Measurements from ENCODE around the gene TSHZ2.

The TSHZ2 gene

DNA sequence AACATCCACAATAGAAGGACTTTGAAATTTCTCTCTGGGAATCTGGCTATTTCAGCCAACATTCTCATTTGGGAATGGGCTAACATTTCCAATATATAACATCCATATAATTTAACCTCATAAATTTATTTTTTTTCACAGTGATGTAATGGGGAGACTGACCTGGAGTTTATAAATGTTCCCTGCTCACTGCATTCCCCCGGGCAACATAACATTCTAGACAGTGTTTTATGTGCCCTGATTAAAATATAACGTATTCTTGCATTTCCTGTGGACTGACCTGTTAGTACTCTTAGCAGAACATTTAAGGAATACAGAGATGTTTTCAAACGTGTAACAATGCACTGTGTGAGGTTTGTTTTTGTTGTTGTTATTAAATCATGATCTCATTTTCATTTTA lies 20.9 kb downstream of the TSHZ2 start:
- TF ChIP-seq, protein P1, sequence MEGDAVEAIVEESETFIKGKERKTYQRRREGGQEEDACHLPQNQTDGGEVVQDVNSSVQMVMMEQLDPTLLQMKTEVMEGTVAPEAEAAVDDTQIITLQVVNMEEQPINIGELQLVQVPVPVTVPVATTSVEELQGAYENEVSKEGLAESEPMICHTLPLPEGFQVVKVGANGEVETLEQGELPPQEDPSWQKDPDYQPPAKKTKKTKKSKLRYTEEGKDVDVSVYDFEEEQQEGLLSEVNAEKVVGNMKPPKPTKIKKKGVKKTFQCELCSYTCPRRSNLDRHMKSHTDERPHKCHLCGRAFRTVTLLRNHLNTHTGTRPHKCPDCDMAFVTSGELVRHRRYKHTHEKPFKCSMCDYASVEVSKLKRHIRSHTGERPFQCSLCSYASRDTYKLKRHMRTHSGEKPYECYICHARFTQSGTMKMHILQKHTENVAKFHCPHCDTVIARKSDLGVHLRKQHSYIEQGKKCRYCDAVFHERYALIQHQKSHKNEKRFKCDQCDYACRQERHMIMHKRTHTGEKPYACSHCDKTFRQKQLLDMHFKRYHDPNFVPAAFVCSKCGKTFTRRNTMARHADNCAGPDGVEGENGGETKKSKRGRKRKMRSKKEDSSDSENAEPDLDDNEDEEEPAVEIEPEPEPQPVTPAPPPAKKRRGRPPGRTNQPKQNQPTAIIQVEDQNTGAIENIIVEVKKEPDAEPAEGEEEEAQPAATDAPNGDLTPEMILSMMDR (conservative IDR thresholded peaks at IDR 0.05; ENCODE audit: low read depth, low read length) = no peak

DNA sequence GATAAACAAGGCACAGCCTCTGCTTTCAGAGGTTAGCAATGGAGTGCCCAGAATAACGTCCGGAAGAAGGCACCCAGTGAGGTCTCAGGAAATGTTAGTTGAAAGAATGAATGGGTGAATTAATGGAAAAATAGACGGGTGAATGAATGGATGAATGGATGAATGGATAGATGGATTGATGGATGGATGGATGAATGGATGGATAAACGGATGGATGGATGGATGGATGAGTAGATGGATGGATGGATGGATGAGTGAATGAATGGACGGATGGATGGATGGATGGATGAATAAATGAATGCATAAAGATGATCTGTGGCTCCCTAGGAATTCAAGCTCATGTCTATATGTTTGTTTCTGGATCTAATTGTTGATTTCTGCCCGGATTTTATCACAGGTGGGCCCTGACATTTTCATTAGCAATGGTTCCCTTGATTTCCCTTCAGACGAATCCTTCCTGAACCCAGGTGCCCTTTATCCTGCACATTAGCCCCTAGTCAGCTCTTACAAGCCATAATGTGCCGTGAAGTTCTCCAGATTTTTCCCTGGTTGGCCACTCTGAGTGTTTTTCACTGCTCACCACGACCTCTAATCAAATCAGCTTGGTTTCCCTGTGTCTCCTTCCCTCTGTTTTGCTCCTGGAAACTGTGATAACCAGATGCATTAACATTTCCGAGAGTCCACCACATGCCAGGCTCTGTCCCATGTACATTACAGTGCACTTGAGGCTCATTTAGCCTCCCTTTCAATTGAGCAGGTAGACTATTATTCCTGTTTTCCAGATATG lies 22.2 kb downstream of the TSHZ2 start:
- TF ChIP-seq, protein P1 (conservative IDR thresholded peaks at IDR 0.05; ENCODE audit: low read depth, low read length) = no peak
- Histone ChIP-seq H3K79me2 (ENCODE audit: insufficient read depth, low read depth) (no peaks in the 10 kb centered on the region), H3K4me3 (IDR thresholded peaks at IDR 0.05; ENCODE audit: insufficient read depth, low read depth, low read length) (no peak overlapping the region), H3K4me1 (ENCODE audit: low read depth, poor library complexity, severe bottlenecking) (no peaks in the 10 kb centered on the region), H3K27me3 (ENCODE audit: insufficient read depth, low read depth) (no peaks in the 10 kb centered on the region), H2AFZ (ENCODE audit: low read depth) (no peak overlapping the region), H4K20me1 (ENCODE audit: insufficient read depth) (no peaks in the 10 kb centered on the region), H3K27ac (no peak overlapping the region), H3K36me3 (ENCODE audit: insufficient read depth) (no peaks in the 10 kb centered on the region), H3K9ac (no peak overlapping the region), H3K4me2 (no peak overlapping the region)

More for the DNA sequence above, 20.9 kb downstream of the TSHZ2 start:
- H4K20me1 ChIP-seq (ENCODE audit: insufficient read depth) = no peaks in the 10 kb centered on the region
- no peaks in the 10 kb centered on the region for H3K27me3 ChIP-seq (ENCODE audit: insufficient read depth, low read depth)
- H3K4me3 ChIP-seq (IDR thresholded peaks at IDR 0.05; ENCODE audit: insufficient read depth, low read depth, low read length) = no peak overlapping the region
- H3K79me2 ChIP-seq (ENCODE audit: insufficient read depth, low read depth) = no peaks in the 10 kb centered on the region
- H3K9ac ChIP-seq = no peak overlapping the region
- no peak overlapping the region for H2AFZ ChIP-seq (ENCODE audit: low read depth)
- H3K4me2 ChIP-seq = no peak overlapping the region
- H3K36me3 ChIP-seq (ENCODE audit: insufficient read depth) = no peaks in the 10 kb centered on the region
- H3K4me1 ChIP-seq (ENCODE audit: low read depth, poor library complexity, severe bottlenecking) = no peaks in the 10 kb centered on the region
- H3K27ac ChIP-seq = no peak overlapping the region

GRCh38 chr20:52996130-52996529 lies 24.0 kb downstream of the TSHZ2 start:
- Histone ChIP-seq H3K4me3 (IDR thresholded peaks at IDR 0.05; ENCODE audit: insufficient read depth, low read depth, low read length) (no peak overlapping the region), H3K27me3 (ENCODE audit: insufficient read depth, low read depth) (no peaks in the 10 kb centered on the region), H3K79me2 (ENCODE audit: insufficient read depth, low read depth) (no peaks in the 10 kb centered on the region), H3K4me2 (no peak overlapping the region), H3K27ac (no peak overlapping the region), H4K20me1 (ENCODE audit: insufficient read depth) (no peaks in the 10 kb centered on the region), H3K36me3 (ENCODE audit: insufficient read depth) (no peaks in the 10 kb centered on the region), H2AFZ (ENCODE audit: low read depth) (no peak overlapping the region), H3K9ac (no peak overlapping the region), H3K4me1 (ENCODE audit: low read depth, poor library complexity, severe bottlenecking) (no peaks in the 10 kb centered on the region)
- TF ChIP-seq, protein P1 (conservative IDR thresholded peaks at IDR 0.05; ENCODE audit: low read depth, low read length) = no peak

DNA sequence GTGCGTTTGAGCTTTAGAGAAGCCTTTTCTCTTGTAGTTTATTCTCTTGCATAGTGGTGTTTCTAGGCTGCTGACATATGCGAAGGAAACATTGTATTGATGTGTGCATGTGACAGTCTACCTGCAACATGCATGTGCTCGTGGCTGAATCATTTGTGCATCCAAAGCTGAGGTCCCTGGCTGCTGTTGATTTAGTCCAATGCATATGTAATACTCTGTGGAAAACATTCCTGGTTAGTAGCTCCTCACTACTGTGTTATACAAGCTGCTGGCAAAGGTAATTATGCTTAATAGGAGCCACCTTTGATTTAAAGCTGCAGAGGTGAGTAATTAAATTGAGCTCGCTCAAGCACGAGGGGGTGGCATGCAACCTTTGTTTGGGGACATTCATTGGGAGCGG lies 24.5 kb downstream of the TSHZ2 start:
- TF ChIP-seq, protein P1 (conservative IDR thresholded peaks at IDR 0.05; ENCODE audit: low read depth, low read length) = no peak
- no peak overlapping the region for H3K9ac ChIP-seq
- no peaks in the 10 kb centered on the region for H3K27me3 ChIP-seq (ENCODE audit: insufficient read depth, low read depth)
- no peak overlapping the region for H3K4me2 ChIP-seq
- H3K79me2 ChIP-seq (ENCODE audit: insufficient read depth, low read depth) = no peaks in the 10 kb centered on the region
- no peaks in the 10 kb centered on the region for H3K4me1 ChIP-seq (ENCODE audit: low read depth, poor library complexity, severe bottlenecking)
- no peak overlapping the region for H3K4me3 ChIP-seq (IDR thresholded peaks at IDR 0.05; ENCODE audit: insufficient read depth, low read depth, low read length)
- no peaks in the 10 kb centered on the region for H4K20me1 ChIP-seq (ENCODE audit: insufficient read depth)
- H2AFZ ChIP-seq (ENCODE audit: low read depth) = no peak overlapping the region
- no peaks in the 10 kb centered on the region for H3K36me3 ChIP-seq (ENCODE audit: insufficient read depth)
- H3K27ac ChIP-seq = no peak overlapping the region
